Breast epithelium (tissue), 3 donors: Measurements from ENCODE around the gene PFKP.

Source experiments
- POLR2A ChIP-seq: fragments of 450-650 bp; IDR thresholded peaks from one replicate; pipeline ENCODE4 v1.6.1; 2016; ENCODE audit warnings: antibody characterized with exemption, mild to moderate bottlenecking, moderate library complexity
- POLR2AphosphoS5 ChIP-seq, 3 donors: sonication (generic); formaldehyde crosslinking; IDR thresholded peaks; one replicate each; pipeline ENCODE4 v1.6.1; 2017; ENCODE audit warnings: antibody characterized with exemption in 3 of 3
- TF ChIP-seq, protein P1 (sequence below), 3 donors: fragments of 450-650 bp; IDR thresholded peaks; one replicate each; pipeline ENCODE4 v1.5.1; 2016 to 2017; ENCODE audit warnings: antibody characterized with exemption in 3 of 3, mild to moderate bottlenecking in 3 of 3, moderate library complexity in 3 of 3

DNA sequence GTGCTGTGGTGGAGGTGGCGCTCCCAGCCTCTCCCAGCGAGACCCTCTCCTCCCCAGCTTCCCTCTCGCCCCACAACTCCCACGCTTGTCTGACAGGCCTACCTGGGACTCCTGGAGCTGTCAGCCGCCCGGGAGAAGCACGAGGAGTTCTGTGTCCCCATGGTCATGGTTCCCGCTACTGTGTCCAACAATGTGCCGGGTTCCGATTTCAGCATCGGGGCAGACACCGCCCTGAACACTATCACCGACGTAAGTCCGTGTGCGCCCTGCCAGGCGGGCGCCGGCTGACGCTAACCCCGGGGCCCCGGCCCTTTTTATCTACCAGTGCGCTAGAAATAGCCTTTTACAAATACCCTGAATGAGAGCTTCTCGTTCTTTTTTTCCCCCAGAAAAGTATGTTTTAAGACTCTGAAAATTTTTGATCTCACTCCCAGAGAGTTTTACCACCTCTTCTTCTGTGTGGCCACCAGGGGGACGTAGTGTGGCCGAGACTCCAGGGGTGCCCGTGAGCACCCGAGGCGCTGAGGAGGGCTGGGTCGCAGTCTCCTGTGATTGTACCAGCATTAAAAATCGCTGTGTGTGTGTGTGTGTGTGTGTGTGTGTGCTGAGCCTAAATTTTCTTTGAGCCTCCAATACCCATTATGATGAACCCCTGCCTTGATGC lies 52.6 kb downstream of the PFKP start:
- TF ChIP-seq, protein P1, sequence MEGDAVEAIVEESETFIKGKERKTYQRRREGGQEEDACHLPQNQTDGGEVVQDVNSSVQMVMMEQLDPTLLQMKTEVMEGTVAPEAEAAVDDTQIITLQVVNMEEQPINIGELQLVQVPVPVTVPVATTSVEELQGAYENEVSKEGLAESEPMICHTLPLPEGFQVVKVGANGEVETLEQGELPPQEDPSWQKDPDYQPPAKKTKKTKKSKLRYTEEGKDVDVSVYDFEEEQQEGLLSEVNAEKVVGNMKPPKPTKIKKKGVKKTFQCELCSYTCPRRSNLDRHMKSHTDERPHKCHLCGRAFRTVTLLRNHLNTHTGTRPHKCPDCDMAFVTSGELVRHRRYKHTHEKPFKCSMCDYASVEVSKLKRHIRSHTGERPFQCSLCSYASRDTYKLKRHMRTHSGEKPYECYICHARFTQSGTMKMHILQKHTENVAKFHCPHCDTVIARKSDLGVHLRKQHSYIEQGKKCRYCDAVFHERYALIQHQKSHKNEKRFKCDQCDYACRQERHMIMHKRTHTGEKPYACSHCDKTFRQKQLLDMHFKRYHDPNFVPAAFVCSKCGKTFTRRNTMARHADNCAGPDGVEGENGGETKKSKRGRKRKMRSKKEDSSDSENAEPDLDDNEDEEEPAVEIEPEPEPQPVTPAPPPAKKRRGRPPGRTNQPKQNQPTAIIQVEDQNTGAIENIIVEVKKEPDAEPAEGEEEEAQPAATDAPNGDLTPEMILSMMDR (IDR thresholded peaks at IDR 0.05) = no peak
- no peak for TF ChIP-seq POLR2A
- no peak for TF ChIP-seq POLR2AphosphoS5 (IDR thresholded peaks at IDR 0.05)
